Stimulated activated CD8-positive, alpha-beta memory T cell treated with anti-CD3 and anti-CD28 coated beads, Interleukin-2, amount 100 ng/mL, for 48 hours (primary cell): ENCODE results near the gene KIF13A.
"Not testable (repeated sequence)": the region's sequence is repeated elsewhere in the genome, so short reads cannot be mapped to it uniquely, and the experiment has no call there.

ENCODE experiments used
- DNase-seq, 2 donors: peaks; one replicate each; pipeline ENCODE4 v3.0.0-alpha.2; 2020; ENCODE audit warnings: low read depth in 2 of 2

KIF13A gene

GRCh38 chr6:17932330-17932852, 55.0 kb downstream of the KIF13A start:
- no peak for DNase-seq

- DNase-seq = no peak
These were observed 56.2 kb downstream of the KIF13A start for GRCh38 chr6:17931227-17931626.

DNA sequence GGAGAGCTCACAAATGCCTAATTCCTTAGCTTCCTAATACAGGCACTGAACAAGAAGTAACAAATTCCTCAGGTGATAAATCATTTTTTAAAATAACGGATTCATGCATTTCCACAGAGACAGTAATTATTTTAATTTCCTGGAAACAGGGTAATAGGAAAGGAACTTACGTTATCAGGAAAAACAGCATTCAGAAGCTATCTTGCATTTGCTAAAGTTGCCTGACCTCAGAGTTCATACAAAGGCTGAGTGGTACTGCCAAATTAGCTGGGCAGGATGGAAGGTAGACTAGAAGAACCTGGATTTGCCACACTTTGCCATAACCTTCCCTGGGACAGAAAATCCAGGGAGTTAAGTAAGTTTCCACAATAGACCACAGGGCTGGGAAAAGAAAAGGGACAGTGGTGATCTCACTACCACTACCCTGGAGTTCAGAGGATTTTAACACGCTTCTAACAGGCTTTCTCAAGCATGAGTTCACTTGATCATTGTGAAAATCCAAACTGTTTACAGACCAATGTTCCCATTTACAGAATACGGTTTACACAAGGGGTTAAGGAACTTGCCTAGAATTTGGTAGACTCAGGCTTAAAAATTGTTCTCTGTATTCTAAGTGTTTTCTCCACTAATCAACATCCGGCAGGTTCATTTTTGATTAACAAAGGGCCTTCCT, 57.0 kb downstream of the KIF13A start:
- DNase-seq = no peak

DNA sequence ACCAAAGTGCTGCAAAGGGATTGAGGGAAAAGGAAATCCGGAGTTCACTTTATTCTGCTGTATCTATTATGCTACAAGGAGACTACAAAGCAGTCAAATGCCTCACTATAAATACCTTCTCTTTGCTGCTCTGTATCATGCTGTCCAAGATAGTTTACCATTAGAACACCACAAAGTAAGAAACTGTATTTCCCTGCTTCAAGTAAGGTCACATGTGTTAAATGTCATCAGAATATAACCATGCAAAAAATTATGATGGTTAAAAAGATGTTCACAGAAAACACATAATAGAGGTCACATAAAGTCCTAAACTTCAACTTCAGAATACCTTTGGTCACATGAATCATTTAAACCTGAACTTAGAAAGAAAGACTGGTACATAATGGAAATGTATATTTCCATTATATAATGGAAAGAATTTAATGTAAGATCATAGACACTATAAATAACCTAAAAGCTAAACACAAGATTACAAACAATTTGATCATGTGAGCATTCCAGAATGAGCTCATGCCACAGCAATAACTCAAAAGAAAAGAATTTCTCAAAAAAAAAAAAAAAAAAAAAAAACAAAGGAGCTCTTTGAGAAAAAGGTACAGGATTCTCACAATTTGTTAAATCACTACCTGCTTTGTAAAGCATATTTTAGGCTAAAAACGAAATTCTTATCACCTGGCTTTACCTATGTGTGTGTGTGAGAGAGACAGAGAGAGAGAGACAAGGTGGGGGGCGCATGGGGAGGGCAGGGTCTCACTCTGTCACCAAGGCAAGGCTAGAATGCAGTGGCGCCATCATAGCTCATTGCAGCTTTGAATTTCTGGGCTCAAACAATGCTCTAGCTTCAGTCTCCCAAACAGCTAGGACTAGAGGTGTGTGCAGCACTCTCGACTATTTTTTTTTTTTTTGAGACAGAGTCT, 58.7 kb downstream of the KIF13A start:
- DNase-seq = no peak

DNA sequence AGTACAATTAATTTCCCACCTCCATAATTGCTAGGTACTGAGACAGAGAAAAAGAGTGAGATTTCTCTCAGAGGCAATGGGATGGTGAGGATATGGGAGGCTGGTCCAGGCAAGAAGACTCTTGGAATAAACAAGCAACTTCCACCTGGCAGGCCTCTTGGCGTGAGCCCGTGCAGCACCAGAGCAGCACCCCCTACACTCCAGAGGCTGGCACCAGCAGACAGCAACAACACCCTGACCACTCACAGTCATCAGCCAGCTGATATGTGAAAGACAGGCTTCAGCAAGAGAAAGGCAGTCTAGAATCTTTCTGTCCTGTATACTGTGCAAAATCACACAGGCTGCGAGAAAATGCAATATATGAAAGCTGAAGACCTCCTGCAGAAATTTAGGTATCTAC, 59.7 kb downstream of the KIF13A start:
- no peak for DNase-seq

- DNase-seq = no peak
These were observed 64.0 kb downstream of the KIF13A start for GRCh38 chr6:17923401-17923863.

DNA sequence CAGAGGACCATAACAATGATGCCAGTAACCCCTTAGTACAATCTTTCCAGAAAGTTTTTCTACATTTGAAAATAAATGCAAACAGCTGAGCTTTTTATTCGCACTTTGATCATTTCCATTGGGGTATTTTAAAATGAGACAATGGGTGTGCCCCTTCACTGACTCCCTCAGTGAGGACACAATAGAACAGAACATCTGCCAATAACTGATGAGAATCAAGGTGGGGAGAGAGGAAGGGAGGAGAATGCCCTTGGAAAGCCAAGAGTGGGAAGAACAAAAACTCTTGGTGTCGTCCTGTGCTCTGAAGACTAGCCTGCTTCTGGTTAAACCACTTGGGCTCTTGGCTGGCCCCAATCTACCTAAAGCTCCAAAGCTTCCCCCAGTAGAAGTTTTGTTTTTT, 66.0 kb downstream of the KIF13A start:
- DNase-seq = no peak

DNA sequence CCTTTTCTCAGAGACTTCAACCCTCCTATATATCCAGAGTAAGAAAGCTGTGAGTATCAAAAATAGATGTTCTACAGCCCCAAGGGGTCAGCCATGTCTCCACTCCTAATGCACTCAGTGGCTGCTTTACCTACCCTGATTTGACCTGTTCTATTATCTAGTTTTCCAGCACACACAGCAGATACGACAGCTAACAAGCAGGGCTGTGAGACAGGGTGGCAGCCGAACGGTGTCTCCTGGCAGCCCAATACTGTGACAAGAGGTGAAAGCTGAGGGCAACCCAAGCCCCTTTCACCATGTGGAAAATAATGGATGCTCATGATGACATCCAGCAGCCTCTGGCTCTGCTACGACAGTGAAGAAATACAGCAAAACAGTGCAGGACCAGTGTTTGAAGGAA, 67.9 kb downstream of the KIF13A start:
- DNase-seq = no peak

- no peak for DNase-seq
These were observed 69.3 kb downstream of the KIF13A start for GRCh38 chr6:17917837-17918763.

- DNase-seq = no peak
These were observed 72.8 kb downstream of the KIF13A start for GRCh38 chr6:17914651-17915050.

- no peak for DNase-seq
These were observed 74.9 kb downstream of the KIF13A start for GRCh38 chr6:17912521-17912920.

DNA sequence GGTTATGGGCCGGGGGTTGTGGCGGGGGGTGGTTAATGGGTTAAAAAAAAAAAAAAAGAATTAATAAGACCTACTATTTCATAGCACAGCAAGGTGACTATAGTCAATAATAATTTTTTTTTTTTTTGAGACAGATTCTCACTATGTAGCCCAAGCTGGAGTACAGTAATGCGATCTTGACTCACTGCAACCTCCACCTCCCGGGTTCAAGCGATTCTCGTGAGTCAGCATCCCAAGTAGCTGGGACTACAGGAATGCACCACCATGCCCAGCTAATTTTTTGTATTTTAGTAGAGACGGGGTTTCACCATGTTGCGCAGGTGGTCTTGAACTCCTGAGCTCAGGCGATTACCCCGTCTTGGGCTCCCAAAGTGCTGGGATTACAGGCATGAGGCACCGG, 75.8 kb downstream of the KIF13A start:
- DNase-seq = not testable (repeated sequence)

- DNase-seq = no peak
These were observed 77.2 kb downstream of the KIF13A start for GRCh38 chr6:17910189-17910588.

DNA sequence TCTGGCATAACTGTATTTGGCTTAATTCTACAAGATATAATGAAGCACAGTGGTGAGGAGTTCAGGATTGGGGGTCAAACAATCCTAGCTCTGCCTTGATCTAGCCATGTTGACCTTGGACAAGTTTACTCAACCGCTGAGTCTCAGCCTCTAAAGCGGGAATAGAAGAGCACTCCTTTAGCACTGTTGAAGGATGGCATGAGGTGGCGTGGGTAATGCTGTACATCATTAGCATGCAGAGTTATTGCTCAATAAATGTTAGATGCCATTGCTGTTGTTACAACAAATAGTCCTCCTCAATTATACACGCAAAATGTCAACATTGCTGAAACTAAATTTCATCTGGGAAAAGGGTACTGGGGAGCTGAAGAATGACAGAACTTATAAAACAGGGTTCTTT, 78.6 kb downstream of the KIF13A start:
- DNase-seq = no peak

DNA sequence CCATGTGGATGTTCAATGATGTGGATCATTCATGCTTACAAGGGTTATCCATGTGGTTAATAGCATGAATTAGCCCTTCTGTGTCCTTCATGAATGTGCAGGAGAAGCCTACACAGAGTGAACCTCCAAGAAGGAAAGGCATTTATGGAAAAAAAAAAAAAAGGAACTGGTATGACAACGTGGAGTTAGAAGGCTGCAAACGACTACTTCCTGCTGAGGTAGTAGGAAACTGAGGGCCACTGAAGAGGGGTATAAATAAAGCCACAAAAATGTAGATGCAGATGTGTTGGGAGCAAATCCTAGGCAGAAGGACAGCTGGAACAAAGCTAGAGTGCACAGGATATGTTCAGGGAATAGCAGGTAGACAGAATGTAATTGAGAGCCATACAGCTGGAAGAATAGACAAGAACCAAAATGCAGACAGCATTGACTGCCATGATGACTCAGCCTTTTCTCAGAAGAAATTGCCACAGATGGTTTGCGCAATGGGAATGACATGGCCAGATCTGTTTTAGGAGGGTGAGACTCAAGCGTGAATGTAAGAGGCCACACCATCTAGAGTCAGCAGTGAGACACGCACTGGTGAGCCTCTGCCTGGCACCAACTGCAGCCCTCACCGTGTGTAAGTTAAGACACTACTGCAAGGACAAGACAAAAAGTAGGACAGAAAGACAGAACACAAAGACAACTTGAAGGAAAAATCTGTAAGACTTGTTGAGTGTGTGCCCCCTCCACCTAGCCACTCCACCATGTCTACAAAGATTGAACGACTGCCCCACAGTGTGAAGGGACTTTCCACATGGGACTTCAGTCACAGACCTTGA, 79.8 kb downstream of the KIF13A start:
- peak in 1 of 2 donors; percentile 7 for DNase-seq

DNA sequence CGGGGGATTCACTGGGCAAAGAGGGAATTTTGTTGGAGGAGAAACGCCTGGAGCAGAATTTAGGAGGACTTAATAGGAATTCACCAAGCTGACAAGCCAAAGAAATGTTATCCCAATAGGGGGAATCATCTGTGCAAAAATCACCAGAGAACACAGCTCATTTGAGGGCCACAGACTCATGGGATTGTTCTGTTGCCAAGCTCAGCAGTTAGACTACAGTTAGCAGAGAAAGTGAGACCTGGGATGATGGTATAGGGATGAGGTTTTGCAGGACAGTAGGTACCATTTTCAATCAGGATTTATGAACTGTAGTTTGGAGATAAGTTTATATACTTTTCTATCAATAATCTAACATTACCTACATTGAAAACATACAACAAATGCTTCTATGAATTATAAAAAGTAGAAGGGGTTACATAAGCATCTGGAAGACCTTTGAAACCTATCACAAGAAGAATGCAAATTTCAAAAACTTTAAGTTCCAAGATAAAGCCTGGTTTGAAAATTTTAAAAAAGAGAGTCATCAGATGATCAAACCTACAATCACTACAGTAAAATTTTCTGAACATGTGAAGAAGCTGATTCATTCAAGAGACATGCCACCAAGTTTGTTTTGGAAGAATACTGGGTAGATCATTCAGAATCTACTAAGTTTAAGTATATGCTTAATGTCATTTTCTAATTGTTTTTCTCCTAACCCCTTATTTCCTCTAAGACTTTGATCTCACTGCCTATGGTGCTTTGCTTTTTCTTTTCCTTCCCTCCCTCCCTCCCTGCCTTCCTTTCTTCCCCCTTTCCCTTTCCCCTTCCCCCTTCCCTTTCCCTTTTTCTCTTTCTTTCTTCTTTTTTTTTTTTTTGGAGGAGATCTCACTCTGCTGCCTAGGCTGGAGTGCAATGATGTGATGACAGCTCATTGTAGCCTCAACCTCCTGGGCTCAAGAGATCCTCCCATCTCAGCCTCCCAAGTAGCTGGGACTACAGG, 81.5 kb downstream of the KIF13A start:
- no peak for DNase-seq

- no peak for DNase-seq
These were observed 82.8 kb downstream of the KIF13A start for GRCh38 chr6:17904491-17905120.

GRCh38 chr6:17902974-17903373, 84.5 kb downstream of the KIF13A start:
- DNase-seq = no peak

- no peak for DNase-seq
These were observed 85.9 kb downstream of the KIF13A start for GRCh38 chr6:17901493-17901892.
